ENCODE measurements around the gene HABP2. TPM values are rescaled to one million over a fixed set of nuclear protein-coding genes. Genes with fewer than 3 reads are reported as not detected.

Gene HABP2
- total and polyA plus RNA-seq, 9 of the 15 experiments (the other 6 are each of a cell fraction or from before 2014, with no cell fraction given) = 0.09 TPM; not detected in 8

- TF ChIP-seq, protein P1, sequence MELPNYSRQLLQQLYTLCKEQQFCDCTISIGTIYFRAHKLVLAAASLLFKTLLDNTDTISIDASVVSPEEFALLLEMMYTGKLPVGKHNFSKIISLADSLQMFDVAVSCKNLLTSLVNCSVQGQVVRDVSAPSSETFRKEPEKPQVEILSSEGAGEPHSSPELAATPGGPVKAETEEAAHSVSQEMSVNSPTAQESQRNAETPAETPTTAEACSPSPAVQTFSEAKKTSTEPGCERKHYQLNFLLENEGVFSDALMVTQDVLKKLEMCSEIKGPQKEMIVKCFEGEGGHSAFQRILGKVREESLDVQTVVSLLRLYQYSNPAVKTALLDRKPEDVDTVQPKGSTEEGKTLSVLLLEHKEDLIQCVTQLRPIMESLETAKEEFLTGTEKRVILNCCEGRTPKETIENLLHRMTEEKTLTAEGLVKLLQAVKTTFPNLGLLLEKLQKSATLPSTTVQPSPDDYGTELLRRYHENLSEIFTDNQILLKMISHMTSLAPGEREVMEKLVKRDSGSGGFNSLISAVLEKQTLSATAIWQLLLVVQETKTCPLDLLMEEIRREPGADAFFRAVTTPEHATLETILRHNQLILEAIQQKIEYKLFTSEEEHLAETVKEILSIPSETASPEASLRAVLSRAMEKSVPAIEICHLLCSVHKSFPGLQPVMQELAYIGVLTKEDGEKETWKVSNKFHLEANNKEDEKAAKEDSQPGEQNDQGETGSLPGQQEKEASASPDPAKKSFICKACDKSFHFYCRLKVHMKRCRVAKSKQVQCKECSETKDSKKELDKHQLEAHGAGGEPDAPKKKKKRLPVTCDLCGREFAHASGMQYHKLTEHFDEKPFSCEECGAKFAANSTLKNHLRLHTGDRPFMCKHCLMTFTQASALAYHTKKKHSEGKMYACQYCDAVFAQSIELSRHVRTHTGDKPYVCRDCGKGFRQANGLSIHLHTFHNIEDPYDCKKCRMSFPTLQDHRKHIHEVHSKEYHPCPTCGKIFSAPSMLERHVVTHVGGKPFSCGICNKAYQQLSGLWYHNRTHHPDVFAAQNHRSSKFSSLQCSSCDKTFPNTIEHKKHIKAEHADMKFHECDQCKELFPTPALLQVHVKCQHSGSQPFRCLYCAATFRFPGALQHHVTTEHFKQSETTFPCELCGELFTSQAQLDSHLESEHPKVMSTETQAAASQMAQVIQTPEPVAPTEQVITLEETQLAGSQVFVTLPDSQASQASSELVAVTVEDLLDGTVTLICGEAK (IDR thresholded peaks at IDR 0.05) = no peak
- TF ChIP-seq, protein P1 (CRISPR knock-in tag; IDR thresholded peaks at IDR 0.05) = no peak
- no peak for TF ChIP-seq TEAD1 (CRISPR knock-in tag; IDR thresholded peaks at IDR 0.05)
- TF ChIP-seq SIX5 (IDR thresholded peaks at IDR 0.05; ENCODE audit: borderline replicate concordance in 1 of 2, insufficient read depth in 1 of 2, low read depth in 1 of 2, low read length in 2 of 2) = no peak
- no peak for TF ChIP-seq CCNT2 (IDR thresholded peaks at IDR 0.05; ENCODE audit: borderline replicate concordance, extremely low read depth, insufficient read length, low read depth, low read length)
- TF ChIP-seq E2F3 (CRISPR knock-in tag; IDR thresholded peaks at IDR 0.05) = no peak
- no peak for TF ChIP-seq REST (IDR thresholded peaks at IDR 0.05; ENCODE audit: borderline replicate concordance)
- no peak for TF ChIP-seq REST (CRISPR knock-in tag; IDR thresholded peaks at IDR 0.05; ENCODE audit: low read depth)
These were observed 3.0 kb upstream of the HABP2 start (continued) for GRCh38 chr10:113549856-113550255.
